Measurements from ENCODE around the gene KCNK6. TPM values are rescaled to one million over a fixed set of nuclear protein-coding genes. Genes with fewer than 3 reads are reported as not detected.

The KCNK6 gene
- total RNA-seq, 1 donor from 2014 or later = 22.8 TPM

DNA sequence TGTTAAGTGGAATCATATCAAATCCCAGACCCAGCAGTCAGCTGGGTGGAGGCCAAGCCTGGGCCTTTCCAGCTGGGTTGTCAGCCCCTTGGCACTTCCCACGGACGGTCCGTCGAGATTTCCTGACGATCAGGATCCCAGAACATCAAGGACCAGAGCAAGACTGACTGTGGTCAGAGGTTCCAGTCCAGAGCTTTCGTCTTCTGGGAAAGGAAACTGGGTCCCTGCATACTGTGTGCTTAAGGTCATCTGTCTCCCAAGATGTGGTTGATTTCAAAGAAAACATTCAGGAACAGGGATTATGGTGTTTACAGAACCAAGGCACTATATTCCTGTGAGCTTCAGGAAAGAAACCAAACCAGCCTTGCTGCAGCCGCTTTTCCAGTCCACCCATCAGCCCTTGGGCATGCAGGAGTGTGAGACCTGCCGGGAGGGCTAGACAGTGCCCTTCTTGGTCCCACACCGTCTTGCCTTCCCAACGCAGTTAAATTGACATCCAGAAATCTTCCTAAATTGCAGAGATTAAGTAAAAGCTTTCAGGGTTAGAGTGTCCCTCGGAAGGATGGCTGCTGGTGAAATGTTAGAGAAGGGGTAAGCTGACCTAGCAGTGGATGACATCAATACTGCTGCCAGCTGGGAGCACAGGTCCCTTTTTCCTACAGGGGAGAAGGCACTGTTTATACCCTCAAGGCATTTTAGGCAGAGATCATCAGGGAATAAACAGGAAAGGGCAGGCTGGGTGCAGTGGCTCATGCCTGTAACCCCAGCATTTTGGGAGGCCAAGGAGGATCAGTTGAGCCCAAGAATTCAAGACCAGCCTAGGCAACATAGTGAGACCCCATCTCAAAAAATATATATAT lies 20.6 kb upstream of the KCNK6 start:
- H3K9me3 ChIP-seq = no peaks in the 10 kb centered on the region
- H3K27ac ChIP-seq = peak overlapping the region; percentile 59 to 69
- DNase-seq (ENCODE audit: low spot score in 2 of 2) = no peak
- H3K27me3 ChIP-seq = no peaks in the 10 kb centered on the region
- intact Hi-C loops (cut with DNase I) = no loop called here
- H3K36me3 ChIP-seq = peaks cover 13 to 16% of the 10 kb centered on the region in 2 donors
- no peak overlapping the region for H3K4me3 ChIP-seq
- TF ChIP-seq, protein P1, sequence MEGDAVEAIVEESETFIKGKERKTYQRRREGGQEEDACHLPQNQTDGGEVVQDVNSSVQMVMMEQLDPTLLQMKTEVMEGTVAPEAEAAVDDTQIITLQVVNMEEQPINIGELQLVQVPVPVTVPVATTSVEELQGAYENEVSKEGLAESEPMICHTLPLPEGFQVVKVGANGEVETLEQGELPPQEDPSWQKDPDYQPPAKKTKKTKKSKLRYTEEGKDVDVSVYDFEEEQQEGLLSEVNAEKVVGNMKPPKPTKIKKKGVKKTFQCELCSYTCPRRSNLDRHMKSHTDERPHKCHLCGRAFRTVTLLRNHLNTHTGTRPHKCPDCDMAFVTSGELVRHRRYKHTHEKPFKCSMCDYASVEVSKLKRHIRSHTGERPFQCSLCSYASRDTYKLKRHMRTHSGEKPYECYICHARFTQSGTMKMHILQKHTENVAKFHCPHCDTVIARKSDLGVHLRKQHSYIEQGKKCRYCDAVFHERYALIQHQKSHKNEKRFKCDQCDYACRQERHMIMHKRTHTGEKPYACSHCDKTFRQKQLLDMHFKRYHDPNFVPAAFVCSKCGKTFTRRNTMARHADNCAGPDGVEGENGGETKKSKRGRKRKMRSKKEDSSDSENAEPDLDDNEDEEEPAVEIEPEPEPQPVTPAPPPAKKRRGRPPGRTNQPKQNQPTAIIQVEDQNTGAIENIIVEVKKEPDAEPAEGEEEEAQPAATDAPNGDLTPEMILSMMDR (IDR thresholded peaks at IDR 0.05) = no peak
- H3K4me1 ChIP-seq = peaks cover 0 to 7% of the 10 kb centered on the region in 2 donors

DNA sequence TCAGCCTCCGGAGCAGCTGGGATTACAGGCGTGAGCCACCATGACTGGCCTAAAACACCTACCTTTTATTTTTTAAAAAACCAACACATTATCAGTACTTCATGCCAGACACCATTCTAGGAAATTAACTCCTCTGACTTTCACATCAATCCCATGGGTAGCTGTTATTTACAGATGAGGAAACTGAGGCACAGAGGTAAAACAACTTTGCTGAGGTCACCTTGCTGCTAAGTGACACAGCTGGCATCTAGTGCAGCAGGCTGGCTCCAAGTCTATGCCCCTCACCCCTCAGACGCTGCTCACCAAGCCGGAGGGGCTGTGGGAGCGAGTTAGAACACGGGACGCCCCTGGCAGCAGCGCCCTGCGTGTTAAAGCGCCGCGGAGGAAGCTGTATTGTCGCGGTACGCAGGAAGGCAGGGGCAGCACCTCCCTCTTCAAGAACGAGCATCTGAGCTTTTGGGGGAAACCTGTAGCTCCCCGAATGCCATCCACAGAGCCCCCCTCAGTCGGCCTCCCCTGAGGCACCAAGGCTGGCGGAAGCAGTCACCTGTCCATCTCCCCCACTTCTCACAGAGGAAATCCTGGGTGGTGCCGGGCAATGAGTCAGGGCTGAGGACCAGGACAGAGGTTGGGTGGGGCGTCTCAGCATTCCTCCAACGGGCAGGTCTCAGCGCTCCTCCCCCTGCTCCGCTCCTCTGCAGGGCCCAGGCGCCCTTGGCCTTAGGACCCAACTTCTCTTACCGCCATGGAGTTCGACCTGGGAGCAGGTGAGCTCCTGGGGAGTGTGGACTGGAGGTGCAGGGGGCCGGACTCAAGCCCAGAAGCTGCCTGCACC lies 15.9 kb upstream of the KCNK6 start, which contains the start of gene C19orf33:
Gene C19orf33, plus strand, starts transcription at position 735 of the 835 bp plus-strand sequence. Its CDS starts 11 bp downstream, at position 746.
- Histone ChIP-seq H3K27ac (no peak within 1 kb of the TSS), H3K27me3 (no peaks in the 10 kb centered on the region), H3K36me3 (peaks cover 39 to 45% of the 10 kb centered on the region in 2 donors), H3K4me3 (no peak within 1 kb of the TSS), H3K9me3 (no peaks in the 10 kb centered on the region), H3K4me1 (peaks cover 0 to 1% of the 10 kb centered on the region in 2 donors)
- no peak for DNase-seq (ENCODE audit: low spot score in 2 of 2)
- TF ChIP-seq, protein P1 (IDR thresholded peaks at IDR 0.05) = no peak
- intact Hi-C loops (cut with DNase I) = no loop called here

DNA sequence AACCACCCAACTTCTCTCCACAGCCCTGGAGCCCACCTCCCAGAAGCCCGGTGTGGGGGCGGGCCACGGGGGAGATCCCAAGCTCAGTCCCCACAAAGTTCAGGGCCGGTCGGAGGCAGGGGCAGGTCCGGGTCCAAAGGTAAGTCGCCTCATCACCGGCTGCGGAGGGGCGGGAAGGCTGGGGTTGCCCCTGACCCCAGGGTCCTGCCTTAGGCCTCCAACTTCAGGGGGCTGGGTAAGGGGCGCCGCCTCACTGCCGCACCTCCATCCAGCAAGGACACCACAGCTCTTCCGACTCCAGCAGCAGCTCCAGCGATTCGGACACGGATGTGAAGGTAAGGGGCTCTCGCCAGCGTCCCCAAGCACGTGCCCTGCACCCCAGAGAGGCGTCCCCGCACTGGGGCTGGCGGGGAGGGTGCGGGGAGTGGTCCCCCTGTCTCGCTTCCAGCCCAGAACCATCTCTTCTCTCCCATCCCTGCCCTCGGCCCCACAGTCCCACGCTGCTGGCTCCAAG lies 15.2 kb upstream of the KCNK6 start:
- H3K4me3 ChIP-seq = no peak overlapping the region
- intact Hi-C loops (cut with DNase I) = no loop called here
- TF ChIP-seq, protein P1 (IDR thresholded peaks at IDR 0.05) = no peak
- peaks cover 46 to 52% of the 10 kb centered on the region in 2 donors for H3K36me3 ChIP-seq
- H3K9me3 ChIP-seq = no peaks in the 10 kb centered on the region
- no peak overlapping the region for H3K27ac ChIP-seq
- DNase-seq (ENCODE audit: low spot score in 2 of 2) = no peak
- H3K4me1 ChIP-seq = no peaks in the 10 kb centered on the region
- H3K27me3 ChIP-seq = no peaks in the 10 kb centered on the region

DNA sequence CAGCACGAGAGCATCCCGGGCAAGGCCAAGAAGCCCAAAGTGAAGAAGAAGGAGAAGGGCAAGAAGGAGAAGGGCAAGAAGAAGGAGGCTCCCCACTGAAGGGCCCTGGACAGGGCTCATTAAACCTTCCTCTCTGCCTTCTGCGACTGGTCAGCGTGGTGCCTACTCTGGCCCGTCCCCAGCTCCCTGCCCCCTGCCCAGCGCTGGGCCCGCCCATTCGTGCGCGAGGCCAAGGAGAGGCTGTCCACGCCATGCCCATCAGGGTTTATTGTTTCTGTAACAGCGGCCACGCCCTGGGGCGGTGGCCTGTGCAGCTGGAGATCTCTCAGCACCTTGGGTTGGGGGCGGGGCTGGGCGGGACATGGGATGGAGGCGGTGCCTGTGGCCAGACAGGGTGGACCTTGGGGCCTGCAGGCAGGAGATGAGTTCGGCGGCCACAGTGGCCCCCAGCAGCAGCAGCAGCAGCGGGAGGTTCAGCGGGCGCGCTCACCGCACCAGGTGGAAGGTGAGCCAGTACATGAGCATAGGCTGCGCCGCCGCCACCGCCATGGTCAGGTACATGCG lies 14.7 kb upstream of the KCNK6 start:
- Histone ChIP-seq H3K27ac (no peak overlapping the region), H3K36me3 (peaks cover 46 to 54% of the 10 kb centered on the region in 2 donors), H3K4me1 (no peaks in the 10 kb centered on the region), H3K27me3 (no peaks in the 10 kb centered on the region), H3K4me3 (no peak overlapping the region), H3K9me3 (no peaks in the 10 kb centered on the region)
- DNase-seq (ENCODE audit: low spot score in 2 of 2) = no peak
- intact Hi-C loops (cut with DNase I) = no loop called here
- TF ChIP-seq, protein P1 (IDR thresholded peaks at IDR 0.05) = no peak

DNA sequence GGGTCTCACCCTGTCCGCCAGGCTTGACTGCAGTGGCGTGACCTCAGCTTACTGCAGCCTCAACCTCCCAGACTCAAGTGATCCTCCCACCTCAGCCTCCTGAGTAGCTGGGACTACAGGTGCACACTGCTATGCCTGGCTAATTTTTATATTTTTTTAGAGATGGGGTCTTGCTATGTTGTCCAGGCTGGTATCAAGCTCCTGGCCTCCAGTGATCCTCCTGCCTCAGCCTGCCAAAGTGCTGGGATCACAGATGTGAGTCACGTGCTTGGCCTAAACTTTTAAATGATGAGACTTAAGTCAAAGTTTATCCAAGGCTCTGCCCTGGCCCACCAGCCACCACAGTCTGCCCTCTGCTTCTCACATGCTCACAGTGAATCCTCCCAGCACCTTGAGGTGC lies 13.4 kb upstream of the KCNK6 start:
- peaks cover 46 to 54% of the 10 kb centered on the region in 2 donors for H3K36me3 ChIP-seq
- H3K4me1 ChIP-seq = no peaks in the 10 kb centered on the region
- no peak overlapping the region for H3K4me3 ChIP-seq
- no peaks in the 10 kb centered on the region for H3K27me3 ChIP-seq
- TF ChIP-seq, protein P1 (IDR thresholded peaks at IDR 0.05) = no peak
- H3K27ac ChIP-seq = no peak overlapping the region
- intact Hi-C loops (cut with DNase I) = no loop called here
- H3K9me3 ChIP-seq = no peaks in the 10 kb centered on the region
- DNase-seq (ENCODE audit: low spot score in 2 of 2) = no peak

All from ascending aorta (tissue), 2 donors.